Activated T-cell treated with anti-CD3 and anti-CD28 coated beads, Interleukin-2, amount 50 U/mL, for 1 hour (primary cell): ENCODE measurements around the gene JMJD7.

Experiments used
- DNase-seq: peaks from one replicate; pipeline ENCODE4 v3.0.0-alpha.2; 2020

JMJD7 gene

DNA sequence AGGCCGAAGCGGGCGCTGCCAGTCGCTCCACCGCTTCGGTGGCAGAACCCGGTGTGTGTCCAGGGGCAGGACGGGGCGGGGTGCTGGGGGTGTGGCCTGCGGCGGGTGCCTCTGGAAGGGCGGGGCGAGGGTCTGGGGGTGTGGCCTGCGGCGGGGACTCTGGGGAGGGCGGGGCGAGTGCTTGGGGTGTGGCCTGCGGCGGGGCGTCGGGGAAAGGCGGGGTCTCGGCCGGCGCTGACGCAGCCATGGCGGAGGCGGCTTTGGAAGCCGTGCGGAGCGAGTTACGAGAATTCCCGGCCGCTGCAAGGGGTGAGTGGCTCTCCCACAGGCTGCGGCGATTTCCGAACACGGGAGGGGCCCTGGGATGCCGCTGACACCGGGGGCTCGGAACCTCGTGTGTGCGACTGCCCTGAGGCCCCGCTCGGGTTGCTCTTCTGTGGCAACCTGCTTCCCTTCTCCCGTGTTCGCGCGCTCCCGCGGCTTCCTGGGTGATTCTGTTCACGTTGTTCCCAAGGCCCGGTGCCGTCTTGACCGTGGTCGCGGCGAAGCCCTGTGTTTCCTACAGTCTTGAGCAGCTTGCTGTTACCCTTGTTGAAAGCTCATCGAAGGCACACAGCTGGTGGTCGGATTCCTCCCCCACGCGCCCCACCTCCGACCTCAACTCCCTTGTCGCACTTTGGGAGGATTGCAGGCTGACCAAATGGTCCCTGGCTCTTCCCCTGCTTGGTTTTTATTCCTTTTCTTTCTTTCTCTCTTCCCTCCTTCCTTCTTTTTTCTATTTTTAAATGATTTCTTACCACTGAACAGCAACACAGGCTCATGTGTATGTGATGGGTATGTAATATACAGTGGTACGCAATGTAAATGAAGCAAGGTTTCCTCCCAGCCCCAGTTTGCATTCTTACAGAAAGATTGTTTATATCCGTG lies at the start of gene JMJD7:
Gene JMJD7 (plus strand): TSS at position 213 of the 927 bp plus-strand sequence. CDS start 33 bp downstream, at position 246.
- DNase-seq = peak; percentile 96

DNA sequence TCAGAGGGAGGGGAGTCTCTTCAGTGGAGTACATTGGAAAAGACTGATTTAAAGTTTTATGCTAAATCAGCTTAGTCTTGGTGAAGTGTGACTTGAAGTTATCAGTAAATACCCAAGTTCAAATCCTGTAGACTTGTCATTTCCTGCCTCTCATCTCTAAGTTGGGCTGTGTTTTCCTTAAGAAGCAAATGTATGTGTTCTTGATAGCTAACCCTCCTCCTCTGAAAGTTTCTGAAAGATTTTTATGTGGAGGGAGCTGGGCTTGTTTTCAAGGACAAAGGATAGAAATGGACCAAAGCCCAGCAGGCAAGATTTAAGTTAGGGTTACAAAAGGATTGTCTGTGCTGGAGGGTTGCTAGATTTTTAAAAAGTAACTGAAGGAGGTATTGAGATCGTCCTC lies 49.4 kb upstream of the JMJD7 start:
- DNase-seq = no peak

DNA sequence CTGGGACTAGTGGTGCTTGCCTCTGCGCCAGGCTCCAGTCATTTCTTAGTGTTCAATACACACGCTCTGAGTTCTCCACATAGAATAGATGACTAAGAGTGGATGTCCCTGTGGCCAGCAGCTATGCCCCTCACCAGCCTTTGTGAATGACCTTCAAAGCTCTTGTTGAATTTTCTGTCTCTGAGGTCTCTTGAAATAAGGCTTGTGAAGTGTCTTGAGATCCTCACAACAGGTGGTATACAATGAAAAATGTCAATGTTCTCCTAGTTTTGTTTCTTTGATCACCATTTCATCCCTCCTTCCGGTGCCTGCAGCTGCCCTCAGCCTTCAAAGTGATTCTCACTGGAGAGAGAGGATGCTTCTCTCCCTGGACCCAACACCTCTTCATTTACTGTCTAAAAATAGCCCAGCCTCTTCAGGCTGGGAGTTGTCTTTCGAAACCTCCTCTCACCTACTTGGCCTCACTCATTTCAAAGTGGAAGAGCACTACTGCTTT lies 48.2 kb upstream of the JMJD7 start:
- DNase-seq = no peak

DNA sequence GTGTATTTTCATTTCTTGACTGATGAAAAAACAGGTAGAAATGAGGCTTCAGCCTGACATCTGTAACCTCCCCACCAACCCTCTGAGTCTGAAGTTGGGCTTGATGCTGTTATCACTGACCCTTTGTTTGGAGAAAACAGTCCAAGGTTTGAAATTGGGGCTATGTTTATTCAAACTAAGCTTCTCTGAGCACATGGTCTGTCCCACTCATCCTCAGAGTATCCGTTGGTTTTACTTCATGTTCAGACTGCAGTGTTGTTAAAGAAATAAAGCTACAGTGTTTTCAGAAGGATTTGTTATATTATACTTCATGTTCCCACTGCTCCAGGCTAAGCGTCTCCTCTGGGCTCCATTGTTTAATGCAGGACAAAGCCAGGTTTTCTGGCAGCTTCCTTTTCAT lies 47.6 kb upstream of the JMJD7 start:
- DNase-seq = no peak

DNA sequence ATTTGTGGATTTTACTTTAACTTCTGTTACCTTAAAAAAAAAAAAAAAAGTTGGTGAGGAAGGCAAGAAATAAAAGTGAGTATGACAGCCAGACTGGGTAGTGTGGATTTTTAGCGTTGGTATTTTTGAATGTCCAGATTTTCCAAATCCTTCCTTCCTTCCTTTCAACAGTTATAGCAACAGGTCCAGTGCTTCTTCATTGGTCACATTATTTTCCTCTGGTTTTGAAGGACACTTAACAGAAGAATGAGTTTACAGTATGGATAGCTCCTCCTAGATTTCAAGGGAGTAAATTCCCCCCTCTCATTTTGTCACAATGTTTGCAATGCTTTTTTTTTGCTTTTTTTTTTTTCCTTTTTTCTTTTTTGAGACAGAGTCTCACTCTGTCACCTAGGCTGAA lies 47.2 kb upstream of the JMJD7 start:
- DNase-seq = no peak

DNA sequence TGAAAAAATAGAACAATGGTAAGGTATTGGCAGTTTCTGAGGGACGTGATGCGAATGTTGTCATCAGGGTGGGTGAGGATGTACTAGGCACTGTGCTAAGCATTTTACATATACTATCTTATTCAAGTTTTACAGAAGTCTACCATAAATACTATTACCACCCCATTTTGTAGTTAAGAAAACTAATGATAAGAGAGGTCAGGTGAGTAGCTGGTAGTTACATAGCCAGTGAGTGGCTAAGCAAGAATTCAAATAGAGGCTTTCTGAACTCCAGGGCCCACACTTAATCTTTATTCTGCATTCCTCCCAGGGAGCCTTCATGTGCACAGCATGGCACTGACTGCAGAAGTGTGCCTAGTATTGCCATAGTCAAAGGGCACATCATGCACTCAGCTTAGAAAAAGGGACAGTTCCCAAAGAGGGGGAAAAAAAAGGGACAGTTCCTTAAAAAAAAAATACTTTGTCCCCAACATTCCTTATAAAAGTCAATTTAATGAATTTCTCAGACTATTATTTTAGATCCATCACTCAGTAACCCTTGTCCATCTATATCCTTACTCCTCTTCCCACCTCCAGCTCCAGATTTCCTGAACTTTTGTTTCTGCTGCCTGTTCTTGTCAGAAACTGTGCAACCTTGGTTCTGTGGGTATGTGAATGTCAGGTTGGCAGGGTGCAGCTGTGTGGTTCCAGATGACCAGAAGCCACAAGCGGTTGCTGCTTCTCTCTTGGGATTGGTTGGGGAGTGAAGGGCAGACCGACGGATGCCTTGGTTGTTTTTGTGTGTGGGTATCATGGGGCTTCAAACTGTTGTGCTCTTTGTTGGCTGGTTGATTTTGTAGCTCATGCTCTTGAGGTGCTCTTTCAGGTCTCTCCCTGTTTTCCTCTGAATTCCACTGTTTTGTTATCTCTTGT lies 45.3 kb upstream of the JMJD7 start:
- DNase-seq = no peak

DNA sequence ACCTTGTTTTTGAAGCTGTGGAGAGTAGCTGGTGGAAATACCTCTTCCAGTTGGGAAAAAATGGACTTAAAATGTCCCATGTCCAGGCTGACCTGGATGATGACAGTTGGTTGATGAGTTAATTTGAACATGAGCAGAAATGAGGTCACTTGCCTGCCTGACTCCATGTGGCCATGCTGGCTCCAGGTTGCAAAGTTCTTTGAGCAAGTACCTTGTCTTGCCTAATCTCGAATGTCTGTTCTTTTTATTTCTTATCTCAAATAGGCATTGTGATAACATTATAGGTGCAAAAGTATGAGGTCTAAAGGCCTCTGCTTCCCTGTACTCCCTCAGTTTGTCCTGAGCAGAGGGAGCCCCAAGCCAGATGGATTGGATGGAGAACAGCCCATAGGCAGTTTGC lies 44.6 kb upstream of the JMJD7 start:
- no peak for DNase-seq

DNA sequence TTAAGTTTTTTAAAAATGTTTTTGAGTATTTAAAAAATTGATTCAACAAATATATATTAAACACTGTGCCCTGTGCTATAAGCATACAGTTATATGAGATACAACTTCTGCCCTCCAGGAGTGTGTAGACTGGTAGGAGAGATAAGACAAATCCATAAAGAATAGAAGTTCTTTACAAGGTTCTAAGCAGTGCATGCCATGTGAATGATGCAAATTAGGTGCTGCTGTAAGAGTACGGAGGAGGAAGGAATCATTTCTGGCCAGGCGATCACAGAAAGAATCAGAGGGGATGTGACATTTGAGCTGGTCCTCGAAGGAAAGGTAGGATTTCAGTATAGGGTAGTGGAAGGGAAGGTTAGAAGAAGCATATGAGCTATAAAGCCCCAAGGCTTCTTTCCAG lies 39.6 kb upstream of the JMJD7 start:
- no peak for DNase-seq

DNA sequence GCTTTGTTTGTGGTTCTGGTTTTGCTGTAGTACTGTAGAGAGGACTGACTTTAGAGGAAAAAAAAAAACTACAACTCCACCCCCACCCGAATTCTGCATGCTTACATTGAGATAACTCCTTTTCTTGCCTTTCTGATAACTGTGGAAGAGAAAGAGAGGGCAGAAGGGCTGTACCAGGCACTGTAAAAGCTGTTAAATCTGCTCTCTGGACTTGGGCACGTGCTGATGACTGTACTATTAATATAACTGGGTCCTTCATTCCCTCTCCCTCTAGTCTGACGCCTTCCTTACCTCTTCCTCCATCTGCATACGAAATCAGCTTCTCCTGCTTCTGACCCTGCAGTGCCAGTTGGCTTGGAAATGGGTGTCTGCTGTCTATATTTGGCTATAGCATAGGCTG lies 38.7 kb upstream of the JMJD7 start:
- DNase-seq = no peak

DNA sequence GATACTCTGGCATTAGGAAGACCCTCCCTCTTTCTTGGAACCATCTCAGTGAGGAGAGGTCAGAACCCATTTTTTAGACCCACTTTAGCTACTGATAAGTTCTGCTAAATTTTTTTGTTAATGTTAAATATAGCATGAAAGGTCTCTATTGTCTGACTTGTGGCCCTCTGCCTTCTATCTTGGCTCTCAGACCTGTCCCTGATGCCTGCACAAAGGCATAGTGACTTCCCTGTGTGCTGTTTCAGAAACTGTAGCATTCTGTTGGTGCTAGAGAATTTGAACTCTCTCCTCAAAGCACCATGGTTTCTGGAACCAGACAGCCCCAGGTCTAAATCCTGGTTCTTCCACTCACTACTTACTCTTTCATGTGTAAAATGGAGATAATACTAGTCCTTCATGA lies 38.2 kb upstream of the JMJD7 start:
- no peak for DNase-seq

DNA sequence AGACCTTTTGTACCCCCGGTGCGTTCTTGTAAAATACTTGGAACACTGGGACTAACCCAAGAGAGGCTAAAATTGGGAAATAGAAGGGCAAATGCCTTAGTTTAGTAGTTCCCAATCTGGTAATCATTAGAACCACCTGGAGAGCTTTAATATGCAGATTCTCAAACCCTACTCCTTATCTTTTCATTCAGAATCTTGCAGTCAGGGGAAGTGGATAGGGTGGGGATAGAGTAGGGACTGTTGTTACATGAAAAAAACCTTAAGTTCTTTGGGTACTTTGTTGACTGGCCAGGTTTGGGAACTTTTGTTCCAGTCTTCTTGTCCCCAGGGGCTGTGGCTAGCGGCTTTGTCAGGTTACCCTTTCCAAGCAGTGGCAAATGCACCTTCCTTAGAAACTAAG lies 37.7 kb upstream of the JMJD7 start:
- no peak for DNase-seq

DNA sequence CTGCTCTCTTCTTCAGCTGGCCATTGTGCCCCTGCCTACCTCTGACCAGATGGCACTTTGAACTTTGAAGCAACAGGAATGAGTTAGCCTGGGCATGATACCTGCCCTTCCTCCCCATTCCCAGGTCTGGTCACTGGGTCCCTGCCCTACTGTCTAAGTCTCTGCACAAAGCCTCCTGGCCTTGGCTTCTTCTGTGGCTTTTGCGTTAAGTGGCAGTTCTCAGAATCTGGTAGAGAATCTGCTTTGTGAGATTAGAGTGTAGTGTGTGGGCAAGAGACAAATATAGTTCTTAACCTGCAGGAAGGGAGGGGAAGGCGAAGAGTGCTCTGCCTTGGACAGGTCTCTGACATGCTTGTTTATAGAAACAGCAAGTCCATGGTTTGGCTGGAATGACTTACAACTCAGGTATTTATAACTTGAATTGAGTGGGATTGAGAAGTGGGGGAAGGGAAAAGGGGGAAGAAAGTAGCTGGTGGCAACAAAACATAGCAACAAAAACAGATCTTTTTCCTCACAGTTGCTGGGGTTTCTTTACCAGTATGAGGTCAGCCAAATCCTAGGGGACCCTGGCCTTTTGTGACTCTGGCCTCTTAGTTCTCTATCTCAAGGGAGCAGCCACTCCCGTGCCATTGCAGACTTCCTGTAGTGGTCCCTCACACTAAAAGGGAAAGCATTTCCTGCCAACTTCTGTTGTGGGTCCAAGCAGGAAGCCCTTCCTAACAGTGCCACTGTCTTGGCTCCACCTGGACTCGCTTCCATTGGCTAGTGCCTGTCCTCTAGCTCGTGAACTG lies 36.9 kb upstream of the JMJD7 start:
- DNase-seq = no peak

DNA sequence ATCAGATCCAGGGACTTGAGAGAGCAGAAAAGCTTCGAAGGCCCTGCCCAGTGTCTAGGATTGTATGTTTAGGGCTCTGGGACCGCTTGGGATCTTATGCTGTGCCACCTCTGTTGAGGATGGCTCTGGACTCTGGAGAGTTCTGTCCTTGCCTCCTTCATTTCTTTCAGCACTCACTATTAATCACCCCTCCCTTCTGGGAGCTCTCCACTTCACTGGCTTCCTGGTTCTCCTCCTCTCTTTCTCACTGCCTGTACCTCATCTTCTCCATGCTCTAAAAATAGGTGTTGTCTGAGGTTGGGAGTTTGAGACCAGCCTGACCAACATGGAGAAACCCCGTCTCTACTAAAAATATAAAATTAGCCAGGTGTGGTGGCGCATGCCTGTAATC lies 36.4 kb upstream of the JMJD7 start:
- DNase-seq = no peak

DNA sequence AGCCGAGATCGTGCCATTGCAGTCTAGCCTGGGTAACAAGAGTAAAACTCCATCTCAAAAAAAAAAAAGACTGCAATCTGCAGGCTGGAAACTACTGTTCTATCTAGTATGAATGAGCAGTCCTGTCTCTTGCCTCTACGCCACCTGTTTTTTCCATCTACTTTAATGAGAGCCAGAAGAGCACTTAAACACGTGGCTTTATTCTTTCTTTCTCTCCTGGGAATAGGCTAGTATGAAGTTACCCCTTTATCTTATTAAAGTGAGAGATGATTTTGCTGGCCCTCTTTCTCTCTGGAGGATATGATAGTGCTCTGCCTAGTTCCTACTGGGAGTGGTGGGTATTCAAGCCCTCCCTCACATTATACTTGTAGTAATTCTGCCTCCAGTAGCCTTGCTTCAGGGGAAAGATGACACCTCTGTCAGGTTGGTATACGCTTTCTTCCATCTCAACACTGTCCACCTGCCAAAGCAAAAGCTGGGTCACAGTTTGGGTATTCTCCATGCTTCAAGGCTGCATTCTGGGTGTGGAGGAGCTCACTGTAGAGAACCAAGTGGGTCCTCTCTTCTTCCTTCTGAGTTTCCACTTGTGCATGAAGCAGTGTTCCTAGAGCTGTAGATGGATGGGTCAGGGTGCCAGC lies 35.8 kb upstream of the JMJD7 start:
- DNase-seq = no peak

DNA sequence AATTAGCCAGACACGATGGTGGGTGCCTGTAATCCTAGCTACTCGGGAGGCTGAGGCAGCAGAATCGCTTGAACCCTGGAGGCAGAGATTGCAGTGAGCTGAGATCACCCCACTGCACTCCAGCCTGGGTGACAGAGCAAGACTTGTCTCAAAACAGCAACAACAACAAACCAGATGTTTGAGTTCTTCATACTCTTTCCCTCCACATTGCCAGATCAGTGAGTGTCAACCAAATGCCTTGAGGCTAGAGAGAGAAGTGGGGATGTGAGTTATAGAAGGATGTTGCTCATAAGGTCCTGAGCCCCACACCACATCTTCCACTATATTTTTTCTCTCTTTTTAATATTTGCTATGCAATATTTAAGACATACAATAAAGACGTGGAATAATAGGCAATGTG lies 33.8 kb upstream of the JMJD7 start:
- no peak for DNase-seq

DNA sequence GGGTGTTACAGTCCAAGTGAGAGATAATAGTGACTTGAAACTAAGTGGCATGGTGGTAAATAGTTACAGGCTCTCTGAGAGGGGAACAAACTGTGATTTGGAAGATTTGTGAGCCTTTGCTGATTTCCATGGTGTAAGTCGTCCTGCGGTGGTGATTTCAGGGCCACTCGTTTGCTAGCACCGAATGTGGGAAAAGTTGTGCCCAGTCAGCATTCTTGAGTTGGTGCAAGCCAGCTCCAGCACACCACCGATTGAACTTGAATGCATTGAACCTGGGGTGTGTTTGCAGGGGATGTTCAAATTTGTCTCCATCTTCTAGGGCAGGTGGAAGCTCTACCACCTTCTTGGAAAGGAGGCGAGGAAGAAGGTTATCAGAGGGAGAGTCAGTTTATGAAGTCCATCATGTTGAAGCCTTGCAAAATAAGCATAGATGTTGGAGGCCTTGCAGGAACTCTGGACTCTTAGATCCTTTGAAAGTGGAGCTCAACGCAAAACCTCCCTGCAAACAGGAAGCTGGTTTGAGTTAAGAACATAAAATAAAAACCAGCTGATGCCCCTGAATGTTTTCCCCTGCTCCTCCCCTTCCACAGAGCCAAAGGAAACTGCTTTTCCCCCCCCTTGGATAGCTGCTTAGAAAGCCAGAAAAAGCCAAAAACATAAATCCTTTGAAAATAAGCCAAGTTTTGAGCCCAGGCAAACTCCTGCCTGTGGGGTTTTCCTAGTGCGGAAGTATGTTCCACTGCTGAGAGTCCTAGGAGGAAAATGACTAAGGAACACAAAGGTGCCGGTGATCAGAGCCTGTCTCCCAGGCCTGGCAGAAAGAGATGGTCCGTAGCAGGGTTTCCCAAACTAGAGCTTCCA lies 31.7 kb upstream of the JMJD7 start:
- DNase-seq = no peak

DNA sequence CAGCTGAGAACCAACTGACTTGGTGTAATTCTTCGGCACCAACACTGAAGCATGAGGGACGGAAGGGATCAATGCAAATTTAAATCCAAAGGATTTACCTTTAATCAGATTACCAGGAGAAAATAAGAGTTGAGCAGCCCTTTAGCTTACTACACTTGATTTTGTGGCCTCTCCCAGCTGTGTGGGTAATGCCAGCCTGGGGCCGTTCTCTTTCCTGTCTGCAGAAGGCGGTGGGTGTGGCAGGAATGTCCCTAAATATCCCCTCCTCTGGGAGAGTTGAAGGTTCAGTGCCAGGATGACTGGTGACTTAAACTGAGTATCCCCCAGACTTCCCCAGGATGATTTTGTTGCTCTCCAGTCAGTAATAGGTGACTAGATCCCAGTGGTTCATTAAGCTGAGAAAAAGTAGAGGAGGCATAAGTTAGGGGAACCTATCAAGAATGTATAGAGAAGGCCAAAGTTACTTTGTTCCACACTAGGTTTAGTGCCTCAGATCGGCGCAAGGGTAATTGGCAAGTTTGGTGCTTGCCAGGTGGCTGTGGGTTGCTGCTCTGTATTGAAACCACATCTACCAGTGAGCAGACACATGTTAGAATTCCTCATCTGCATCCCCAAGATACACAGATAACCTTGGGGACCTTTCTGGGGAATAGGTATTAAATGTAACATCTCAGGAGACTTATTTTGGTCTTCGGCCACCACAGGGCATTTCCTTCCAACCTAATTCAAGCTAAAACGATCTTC lies 30.5 kb upstream of the JMJD7 start:
- DNase-seq = no peak

DNA sequence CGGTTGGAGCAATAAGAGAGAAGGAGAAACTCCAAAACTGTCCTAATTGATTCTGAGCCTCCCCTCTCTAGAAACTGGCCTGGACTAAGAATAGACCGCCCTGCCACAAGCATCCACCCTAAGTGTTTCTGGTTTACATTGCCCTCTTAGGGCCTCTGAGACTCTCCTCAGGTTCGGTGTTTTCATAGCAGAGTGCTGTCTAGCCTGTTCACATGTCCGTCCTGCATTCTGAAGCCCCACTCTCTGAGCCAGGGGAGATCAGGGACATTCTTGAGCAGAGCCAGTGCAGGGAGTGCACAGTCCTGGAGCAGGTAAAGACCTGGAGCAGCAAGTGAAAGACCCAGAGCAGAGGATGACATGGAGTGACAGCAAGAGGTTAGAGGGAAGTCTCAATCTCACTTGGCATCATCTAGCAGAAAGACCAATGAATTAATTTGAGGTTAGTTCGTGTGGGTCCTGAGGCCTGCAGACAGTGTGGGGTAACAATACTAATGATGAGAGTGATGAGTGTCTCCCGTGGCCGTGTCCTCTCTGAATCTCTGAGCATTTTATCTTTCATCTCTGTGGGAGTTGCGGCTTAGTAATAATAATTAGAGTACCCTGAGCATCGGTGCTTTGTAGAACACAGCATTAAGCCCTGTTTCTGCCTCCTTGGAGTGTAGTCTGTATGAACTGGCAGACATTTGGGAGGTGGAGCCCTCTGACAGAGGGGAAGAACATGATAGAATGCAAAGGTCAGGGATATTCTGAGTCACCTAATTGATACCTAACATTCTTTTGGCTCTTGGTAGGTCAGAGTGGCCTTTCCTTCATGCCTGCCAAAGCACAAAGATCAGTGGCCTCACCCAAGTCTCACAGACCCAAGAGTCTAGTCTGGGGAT lies 29.0 kb upstream of the JMJD7 start:
- no peak for DNase-seq

DNA sequence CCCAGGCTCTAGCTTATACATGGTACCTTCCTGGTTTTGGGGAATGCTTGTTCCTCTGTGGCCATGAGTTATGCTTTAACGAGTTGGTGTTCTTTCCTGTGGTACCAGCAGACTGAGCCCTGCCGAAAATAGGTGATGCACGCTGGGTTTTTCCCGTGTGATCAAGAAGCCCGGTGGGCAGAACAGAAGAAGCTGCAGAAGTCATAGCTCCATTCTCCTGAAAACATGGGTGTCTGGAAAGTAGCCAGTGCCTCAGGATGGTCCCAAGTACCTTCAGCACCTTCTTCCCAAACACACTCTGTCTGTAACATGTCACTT lies 28.4 kb upstream of the JMJD7 start:
- no peak for DNase-seq

DNA sequence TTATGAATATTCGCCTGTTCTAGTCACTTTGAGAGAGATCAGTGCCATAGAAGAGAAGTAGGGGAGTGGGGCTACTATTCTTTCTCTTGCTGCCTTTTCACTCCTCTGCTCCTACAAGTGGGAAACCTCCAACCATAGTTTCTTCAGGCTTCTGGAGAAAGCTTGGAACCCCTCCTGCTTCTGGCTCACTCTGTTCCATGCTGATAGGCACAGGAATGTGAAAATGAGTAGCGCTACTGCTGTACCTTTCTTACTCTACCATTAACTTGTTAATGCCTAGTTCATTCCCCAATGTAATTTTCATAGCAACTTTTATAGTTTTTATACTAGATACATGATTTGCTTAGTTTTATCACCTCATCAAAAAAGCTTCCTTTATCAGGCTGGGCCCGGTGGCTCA lies 26.7 kb upstream of the JMJD7 start:
- no peak for DNase-seq
